HK-2 (cell line): ENCODE data around the gene RPTOR.
"Not testable (repeated sequence)": the region's sequence is repeated elsewhere in the genome, so short reads cannot be mapped to it uniquely, and the experiment has no call there.

ENCODE experiments used
- DNase-seq: peaks from one replicate; pipeline ENCODE4 v3.0.0-alpha.2; 2018; ENCODE audit not compliant: unreplicated experiment

The RPTOR gene

GRCh38 chr17:80516171-80516932 is 28.3 kb upstream of the RPTOR start:
- DNase-seq: no peak

- no peak for DNase-seq
These were observed 27.0 kb upstream of the RPTOR start for GRCh38 chr17:80517641-80518040.

- DNase-seq: no peak
These were observed 26.2 kb upstream of the RPTOR start for GRCh38 chr17:80518392-80518791.

- no peak for DNase-seq
These were observed 25.4 kb upstream of the RPTOR start for GRCh38 chr17:80519091-80519781.

GRCh38 chr17:80520810-80521455 is 23.7 kb upstream of the RPTOR start:
- no peak for DNase-seq

- no peak for DNase-seq
These were observed 21.4 kb upstream of the RPTOR start for GRCh38 chr17:80523054-80523744.

GRCh38 chr17:80523956-80524712 is 20.5 kb upstream of the RPTOR start:
- no peak for DNase-seq

- DNase-seq: no peak
These were observed 18.3 kb upstream of the RPTOR start for GRCh38 chr17:80526116-80526910.

- DNase-seq: peak; percentile 14
These were observed 17.5 kb upstream of the RPTOR start for GRCh38 chr17:80527016-80527645.

GRCh38 chr17:80528536-80528935 is 16.1 kb upstream of the RPTOR start:
- no peak for DNase-seq

GRCh38 chr17:80529104-80529903 is 15.3 kb upstream of the RPTOR start:
- no peak for DNase-seq

- no peak for DNase-seq
These were observed 14.7 kb upstream of the RPTOR start for GRCh38 chr17:80529904-80530292.

GRCh38 chr17:80531400-80531799 is 13.2 kb upstream of the RPTOR start:
- no peak for DNase-seq

- not testable (repeated sequence) for DNase-seq
These were observed 7.3 kb upstream of the RPTOR start for GRCh38 chr17:80537386-80537785.

- DNase-seq: no peak
These were observed 6.2 kb upstream of the RPTOR start for GRCh38 chr17:80538484-80538883.

GRCh38 chr17:80539022-80539641 is 5.5 kb upstream of the RPTOR start:
- no peak for DNase-seq

- DNase-seq: no peak
These were observed 825 bp downstream of the RPTOR start for GRCh38 chr17:80545499-80545826.

GRCh38 chr17:80546267-80546666 is 1.6 kb downstream of the RPTOR start:
- DNase-seq: no peak

GRCh38 chr17:80552523-80552922 is 7.9 kb downstream of the RPTOR start:
- DNase-seq: no peak
